A673 (cell line): Measurements from ENCODE around the gene HERC4. TPM values are rescaled to one million over a fixed set of nuclear protein-coding genes. Genes with fewer than 3 reads are reported as not detected.

Source experiments
- BruUV-seq: library from RNA; stranded (reverse); fragments of 400-500 nt; replicated peaks from 2 replicates; lab custom pipeline; 2021; lab: Mats Ljungman, UMichigan
- CTCF ChIA-PET: fragments of 300-600 bp; sonication (Branson Sonifier 250); formaldehyde crosslinking; loops from one replicate; lab custom pipeline; 2022; ENCODE audit warnings: antibody characterized with exemption; lab: Charles Lee
- POLR2A ChIA-PET: fragments of 300-600 bp; sonication (Branson Sonifier 250); formaldehyde crosslinking; loops from one replicate; lab custom pipeline; 2022; ENCODE audit warnings: antibody characterized with exemption; ENCODE audit not compliant: low non-redundant PET; lab: Charles Lee
- DNase-seq: peaks from one replicate; pipeline ENCODE4 v3.0.0-alpha.2; 2015; ENCODE audit warnings: low spot score
- H3K27ac ChIP-seq: fragments of 200-600 bp; sonication (generic); 2 replicates; pipeline ENCODE4 v1.5.1; 2016; ENCODE audit warnings: mixed run types, low read depth, mild to moderate bottlenecking, mixed read lengths, antibody characterized with exemption, low read length; ENCODE audit not compliant: poor library complexity, severe bottlenecking
- H3K27me3 ChIP-seq: fragments of 200-600 bp; sonication (generic); replicated peaks from 2 replicates; pipeline ENCODE4 v1.6.1; 2017; ENCODE audit warnings: mixed run types, low read depth, mild to moderate bottlenecking, mixed read lengths, antibody characterized with exemption, low read length; ENCODE audit not compliant: insufficient read depth, poor library complexity
- H3K36me3 ChIP-seq: fragments of 200-600 bp; sonication (generic); 2 replicates; pipeline ENCODE4 v1.6.1; 2016; ENCODE audit warnings: mixed run types, mild to moderate bottlenecking, mixed read lengths, antibody characterized with exemption, low read length; ENCODE audit not compliant: insufficient read depth, poor library complexity, severe bottlenecking
- H3K4me1 ChIP-seq: fragments of 200-600 bp; sonication (generic); 2 replicates; pipeline ENCODE4 v1.6.1; 2017; ENCODE audit warnings: mixed run types, mild to moderate bottlenecking, mixed read lengths, antibody characterized with exemption, low read length; ENCODE audit not compliant: insufficient read depth, poor library complexity, severe bottlenecking
- H3K4me3 ChIP-seq: fragments of 200-600 bp; sonication (generic); 2 replicates; pipeline ENCODE4 v1.5.1; 2016; ENCODE audit warnings: low read depth, mixed run types, mild to moderate bottlenecking, mixed read lengths, low read length; ENCODE audit not compliant: poor library complexity, severe bottlenecking
- H3K9me3 ChIP-seq: fragments of 200-600 bp; sonication (generic); 2 replicates; pipeline ENCODE4 v1.6.1; 2016; ENCODE audit warnings: mixed run types, low read depth, mild to moderate bottlenecking, mixed read lengths, antibody characterized with exemption, low read length; ENCODE audit not compliant: poor library complexity, severe bottlenecking
- CTCF ChIP-seq: fragments of 300-800, 200-600 bp; sonication (generic); conservative IDR thresholded peaks from 2 replicates; pipeline ENCODE4 v1.5.1; 2017; ENCODE audit warnings: low read depth, mild to moderate bottlenecking, antibody characterized with exemption, low read length, moderate library complexity, mixed read lengths
- EZH2 ChIP-seq: fragments of 200-600 bp; sonication (generic); IDR thresholded peaks from 2 replicates; pipeline ENCODE4 v1.6.1; 2017; ENCODE audit warnings: borderline replicate concordance, low read depth, mild to moderate bottlenecking, mixed read lengths, antibody characterized with exemption, low read length; ENCODE audit not compliant: poor library complexity, severe bottlenecking
- intact Hi-C: fragments of 100-400 bp; cut with micrococcal nuclease; formaldehyde crosslinking; loops from one replicate; pipeline ENCODE4 v1.10.0; 2022; ENCODE audit not compliant: unreplicated experiment
- total RNA-seq: library from RNA; stranded (reverse); gene quantifications from 2 replicates; pipeline ENCODE4 v1.2.3, GENCODE V29; 2021

Gene HERC4
- total RNA-seq, 1 experiment from 2014 or later = 52.2 TPM

DNA sequence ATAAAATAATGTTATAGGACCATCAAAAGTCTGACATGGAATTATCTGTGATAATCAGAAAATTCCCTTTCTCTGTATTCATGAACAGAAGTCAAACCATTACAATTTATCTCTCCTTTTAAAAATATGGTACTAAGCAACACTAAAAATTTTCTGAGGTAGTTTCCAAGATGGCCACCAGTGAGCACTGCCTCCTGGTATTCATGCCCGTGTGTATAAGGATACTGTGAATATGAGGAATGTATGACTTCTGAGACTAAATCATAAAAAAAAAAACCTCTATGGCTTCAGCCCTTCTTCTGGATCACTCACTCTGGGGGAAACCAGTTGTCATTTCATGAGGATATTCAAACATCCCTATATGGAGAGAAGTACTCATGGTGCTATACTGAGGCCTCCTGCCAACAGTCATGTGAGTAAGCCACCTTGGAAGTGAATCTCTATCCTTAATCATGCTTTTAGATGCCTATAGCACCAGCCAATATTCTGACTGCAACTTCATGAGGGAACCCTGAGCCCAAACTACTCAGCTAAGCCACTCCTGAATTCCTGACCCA, 149.6 kb downstream of the HERC4 start:
- CTCF ChIA-PET = no interaction called here
- Histone ChIP-seq H3K36me3 (peaks cover 3% of the 10 kb centered on the region), H3K27ac (no peak overlapping the region), H3K27me3 (no peaks in the 10 kb centered on the region), H3K4me3 (no peak overlapping the region), H3K9me3 (no peaks in the 10 kb centered on the region), H3K4me1 (no peaks in the 10 kb centered on the region)
- intact Hi-C loops = no loop called here
- no peak for TF ChIP-seq EZH2
- BruUV-seq = no TSS peak
- POLR2A ChIA-PET = no interaction called here
- DNase-seq = no peak

DNA sequence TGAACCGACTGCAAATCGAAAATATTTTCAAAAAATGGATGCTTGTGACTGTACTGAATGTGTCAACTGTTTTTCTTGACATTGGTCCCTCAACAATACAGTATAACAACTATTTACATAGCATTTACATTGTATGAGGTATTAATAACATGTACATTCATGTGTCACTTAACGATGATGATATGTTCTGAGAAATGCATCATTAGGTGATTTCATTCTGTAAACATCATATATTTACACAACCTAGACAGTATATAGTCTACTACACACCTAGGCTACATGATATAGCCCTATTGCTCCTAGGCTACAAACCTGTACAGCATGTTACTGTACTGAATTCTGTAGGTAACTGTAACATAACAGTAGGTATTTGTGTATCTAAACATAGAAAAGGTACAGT, 150.9 kb downstream of the HERC4 start:
- CTCF ChIA-PET = no interaction called here
- BruUV-seq = no TSS peak
- POLR2A ChIA-PET = no interaction called here
- Histone ChIP-seq H3K4me1 (no peaks in the 10 kb centered on the region), H3K9me3 (no peaks in the 10 kb centered on the region), H3K36me3 (peaks cover 2% of the 10 kb centered on the region), H3K27me3 (no peaks in the 10 kb centered on the region), H3K27ac (no peak overlapping the region), H3K4me3 (no peak overlapping the region)
- no peak for DNase-seq
- intact Hi-C loops = no loop called here
- no peak for TF ChIP-seq EZH2
- no peak for TF ChIP-seq CTCF

GRCh38 chr10:67923551-67923950, 151.5 kb downstream of the HERC4 start:
- no peaks in the 10 kb centered on the region for H3K4me1 ChIP-seq
- POLR2A ChIA-PET = no interaction called here
- no peak overlapping the region for H3K4me3 ChIP-seq
- H3K27ac ChIP-seq = no peak overlapping the region
- CTCF ChIA-PET = no interaction called here
- BruUV-seq = no TSS peak
- H3K9me3 ChIP-seq = no peaks in the 10 kb centered on the region
- intact Hi-C loops = no loop called here
- H3K36me3 ChIP-seq = peaks cover 4% of the 10 kb centered on the region
- no peaks in the 10 kb centered on the region for H3K27me3 ChIP-seq
- TF ChIP-seq CTCF (no peak), EZH2 (no peak)
- no peak for DNase-seq

DNA sequence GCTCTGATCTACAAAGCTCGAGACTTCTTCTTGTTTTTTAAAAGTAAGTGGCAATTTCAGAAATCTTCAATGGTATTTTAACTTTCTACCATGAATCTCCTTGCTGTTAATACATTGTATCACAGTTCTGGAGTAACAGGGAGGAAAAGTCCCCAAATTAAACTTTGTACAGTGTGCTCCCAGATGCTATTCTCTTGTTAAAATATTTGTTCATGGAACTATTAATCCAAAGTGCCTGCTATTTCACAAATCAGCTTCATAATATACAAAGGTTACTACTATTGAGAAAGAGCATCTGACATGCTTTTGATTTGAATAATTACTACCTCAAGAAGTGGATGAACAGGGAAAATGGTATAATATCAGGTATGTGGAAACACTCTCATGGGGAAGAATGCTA, 154.0 kb downstream of the HERC4 start:
- peaks cover 12% of the 10 kb centered on the region for H3K4me1 ChIP-seq
- POLR2A ChIA-PET = no interaction called here
- no peaks in the 10 kb centered on the region for H3K9me3 ChIP-seq
- intact Hi-C loops = no loop called here
- CTCF ChIA-PET = no interaction called here
- TF ChIP-seq EZH2 (no peak), CTCF (no peak)
- no peaks in the 10 kb centered on the region for H3K27me3 ChIP-seq
- DNase-seq = no peak
- no peak overlapping the region for H3K4me3 ChIP-seq
- peaks cover 24% of the 10 kb centered on the region for H3K36me3 ChIP-seq
- no TSS peak for BruUV-seq
- no peak overlapping the region for H3K27ac ChIP-seq
